PC-9 (cell line): Measurements from ENCODE around the gene ALG5. TPM values are rescaled to one million over a fixed set of nuclear protein-coding genes. Genes with fewer than 3 reads are reported as not detected.

Experiments used
- BruUV-seq: library from RNA; stranded (reverse); fragments of 400-500 nt; replicated peaks from 2 replicates; lab custom pipeline; 2021; lab: Mats Ljungman, UMichigan
- CTCF ChIA-PET: fragments of 300-600 bp; sonication (Branson Sonifier 250); formaldehyde crosslinking; loops from one replicate; lab custom pipeline; 2022; ENCODE audit warnings: antibody characterized with exemption; lab: Charles Lee
- POLR2A ChIA-PET: fragments of 300-600 bp; sonication (Branson Sonifier 250); formaldehyde crosslinking; loops from one replicate; lab custom pipeline; 2022; ENCODE audit warnings: antibody characterized with exemption; ENCODE audit not compliant: unreplicated experiment; lab: Charles Lee
- DNase-seq, 2 experiments: peaks; one replicate each; pipeline versions ENCODE4 v3.0.0 to v3.0.0-alpha.2; 2015 to 2022; ENCODE audit warnings: mixed read lengths in 1 of 2
- H2AFZ ChIP-seq: fragments of 200-600 bp; sonication (generic); 2 replicates; pipeline ENCODE4 v1.8.1; 2017; ENCODE audit warnings: antibody characterized with exemption
- H3F3A ChIP-seq: fragments of 200-600 bp; sonication (generic); 2 replicates; pipeline ENCODE4 v1.8.1; 2017; ENCODE audit warnings: antibody characterized with exemption, mild to moderate bottlenecking, low read depth; ENCODE audit not compliant: insufficient read depth
- H3K27ac ChIP-seq: fragments of 200-600 bp; sonication (generic); 2 replicates; pipeline ENCODE4 v1.6.1; 2016; ENCODE audit warnings: mixed run types
- H3K27me3 ChIP-seq: fragments of 200-600 bp; sonication (generic); 2 replicates; pipeline ENCODE4 v1.6.1; 2016; ENCODE audit warnings: low read depth, mixed run types; ENCODE audit not compliant: insufficient read depth
- H3K36me3 ChIP-seq: fragments of 200-600 bp; sonication (generic); 2 replicates; pipeline ENCODE4 v1.6.1; 2016; ENCODE audit warnings: low read depth, mixed run types
- H3K4me1 ChIP-seq: fragments of 200-600 bp; sonication (generic); replicated peaks from 2 replicates; pipeline ENCODE4 v1.6.1; 2016; ENCODE audit warnings: mixed run types; ENCODE audit not compliant: insufficient read depth
- H3K4me2 ChIP-seq: fragments of 200-600 bp; sonication (generic); 2 replicates; pipeline ENCODE4 v1.6.1; 2017; ENCODE audit warnings: mixed run types
- H3K4me3 ChIP-seq: fragments of 200-600 bp; sonication (generic); 2 replicates; pipeline ENCODE4 v1.6.1; 2016; ENCODE audit warnings: mixed run types
- H3K79me2 ChIP-seq: fragments of 200-600 bp; sonication (generic); 2 replicates; pipeline ENCODE4 v1.6.1; 2017; ENCODE audit warnings: low read depth, mixed run types
- H3K9me2 ChIP-seq: fragments of 200-600 bp; sonication (generic); 2 replicates; pipeline ENCODE4 v1.8.1; 2017; ENCODE audit warnings: mild to moderate bottlenecking; ENCODE audit not compliant: insufficient read depth
- H3K9me3 ChIP-seq: fragments of 200-600 bp; sonication (generic); 2 replicates; pipeline ENCODE4 v1.8.1; 2016; ENCODE audit warnings: low read depth; ENCODE audit not compliant: insufficient read depth
- H4K20me1 ChIP-seq: fragments of 200-600 bp; sonication (generic); 2 replicates; pipeline ENCODE4 v1.8.1; 2017; ENCODE audit not compliant: insufficient read depth
- CTCF ChIP-seq: fragments of 200-600 bp; sonication (generic); conservative IDR thresholded peaks from 2 replicates; pipeline ENCODE4 v1.6.1; 2017; ENCODE audit warnings: mixed run types, antibody characterized with exemption, mild to moderate bottlenecking, moderate library complexity
- EZH2 ChIP-seq: fragments of 200-600 bp; sonication (generic); IDR thresholded peaks from 2 replicates; pipeline ENCODE4 v1.8.0; 2017; ENCODE audit warnings: antibody characterized with exemption, low read depth
- intact Hi-C: fragments of 100-400 bp; cut with micrococcal nuclease; formaldehyde crosslinking; loops from one replicate; pipeline ENCODE4 v1.10.0; 2022; ENCODE audit not compliant: unreplicated experiment
- total RNA-seq: library from RNA; stranded (reverse); gene quantifications from 2 replicates; pipeline ENCODE4 v1.2.3, GENCODE V29; 2021

The ALG5 gene
- total RNA-seq, 1 experiment from 2014 or later: 18.8 TPM

GRCh38 chr13:36925603-36926002 lies 73.5 kb downstream of the ALG5 start:
- Histone ChIP-seq H3K27ac (no peak overlapping the region), H2AFZ (no peak overlapping the region), H3K9me3 (no peaks in the 10 kb centered on the region), H3K4me1 (no peaks in the 10 kb centered on the region), H3K4me3 (no peak overlapping the region), H3K36me3 (no peaks in the 10 kb centered on the region), H4K20me1 (no peaks in the 10 kb centered on the region; the same call in 1 of the 2 replicates), H3K4me2 (no peak overlapping the region), H3K9me2 (no peaks in the 10 kb centered on the region), H3K27me3 (no peaks in the 10 kb centered on the region), H3K79me2 (no peaks in the 10 kb centered on the region), H3F3A (no peaks in the 10 kb centered on the region)
- intact Hi-C loops: no loop called here
- no peak for TF ChIP-seq CTCF
- no peak for TF ChIP-seq EZH2
- ChIA-PET POLR2A (no interaction called here), CTCF (no interaction called here)
- no peak for DNase-seq
- BruUV-seq: no TSS peak

DNA sequence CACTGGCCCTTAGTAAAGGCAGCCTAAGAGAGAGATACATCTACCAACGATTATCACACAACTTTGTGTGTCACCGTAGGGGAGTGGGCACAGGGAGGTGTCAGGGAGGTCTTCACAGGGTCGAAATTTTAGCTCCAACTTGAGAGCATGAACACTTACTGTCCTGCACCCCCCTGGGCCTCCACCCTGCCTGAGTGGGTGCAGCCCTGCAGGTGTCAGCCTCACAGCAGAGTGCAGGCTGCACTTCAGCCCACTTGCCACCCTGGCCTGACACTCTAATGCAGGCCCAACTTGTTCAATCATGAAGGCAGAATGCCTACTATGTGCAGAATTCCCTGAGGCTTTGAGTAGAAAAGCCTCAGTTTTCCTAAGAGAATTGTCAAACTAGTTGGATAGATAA lies 75.1 kb downstream of the ALG5 start:
- ChIA-PET CTCF (no interaction called here), POLR2A (no interaction called here)
- Histone ChIP-seq H3K36me3 (no peaks in the 10 kb centered on the region), H3K79me2 (no peaks in the 10 kb centered on the region), H2AFZ (no peak overlapping the region), H4K20me1 (no peaks in the 10 kb centered on the region; the same call in 1 of the 2 replicates), H3K4me1 (peaks cover under 1% of the 10 kb centered on the region; the same call in 1 of the 2 replicates), H3F3A (no peaks in the 10 kb centered on the region), H3K27me3 (peaks cover 2% of the 10 kb centered on the region; the same call in 1 of the 2 replicates), H3K4me3 (no peak overlapping the region), H3K27ac (no peak overlapping the region), H3K9me3 (no peaks in the 10 kb centered on the region), H3K4me2 (no peak overlapping the region), H3K9me2 (no peaks in the 10 kb centered on the region)
- no TSS peak for BruUV-seq
- intact Hi-C loops: no loop called here
- no peak for DNase-seq
- TF ChIP-seq EZH2: no peak
- no peak for TF ChIP-seq CTCF

GRCh38 chr13:36921631-36922301 lies 77.4 kb downstream of the ALG5 start:
- BruUV-seq: no TSS peak
- no peak for TF ChIP-seq EZH2
- TF ChIP-seq CTCF: no peak
- Histone ChIP-seq H3K36me3 (no peaks in the 10 kb centered on the region), H3K27me3 (peaks cover 11% of the 10 kb centered on the region; the same call in 1 of the 2 replicates), H4K20me1 (no peaks in the 10 kb centered on the region; the same call in 1 of the 2 replicates), H3K79me2 (no peaks in the 10 kb centered on the region), H3K4me2 (no peak overlapping the region), H3K27ac (no peak overlapping the region), H3K4me1 (peaks cover 4% of the 10 kb centered on the region; the same call in 1 of the 2 replicates), H2AFZ (no peak overlapping the region), H3K9me2 (no peaks in the 10 kb centered on the region), H3K4me3 (no peak overlapping the region), H3K9me3 (no peaks in the 10 kb centered on the region), H3F3A (0 out of 2 replicates have a peak, but pooled peaks cover 6% of the 10 kb centered on the region)
- intact Hi-C loops: no loop called here
- no peak for DNase-seq
- ChIA-PET CTCF (no interaction called here), POLR2A (no interaction called here)
